ENCODE measurements around the gene TYW1B.
"Not testable (repeated sequence)": the region's sequence is repeated elsewhere in the genome, so short reads cannot be mapped to it uniquely, and the experiment has no call there.

TYW1B gene

DNA sequence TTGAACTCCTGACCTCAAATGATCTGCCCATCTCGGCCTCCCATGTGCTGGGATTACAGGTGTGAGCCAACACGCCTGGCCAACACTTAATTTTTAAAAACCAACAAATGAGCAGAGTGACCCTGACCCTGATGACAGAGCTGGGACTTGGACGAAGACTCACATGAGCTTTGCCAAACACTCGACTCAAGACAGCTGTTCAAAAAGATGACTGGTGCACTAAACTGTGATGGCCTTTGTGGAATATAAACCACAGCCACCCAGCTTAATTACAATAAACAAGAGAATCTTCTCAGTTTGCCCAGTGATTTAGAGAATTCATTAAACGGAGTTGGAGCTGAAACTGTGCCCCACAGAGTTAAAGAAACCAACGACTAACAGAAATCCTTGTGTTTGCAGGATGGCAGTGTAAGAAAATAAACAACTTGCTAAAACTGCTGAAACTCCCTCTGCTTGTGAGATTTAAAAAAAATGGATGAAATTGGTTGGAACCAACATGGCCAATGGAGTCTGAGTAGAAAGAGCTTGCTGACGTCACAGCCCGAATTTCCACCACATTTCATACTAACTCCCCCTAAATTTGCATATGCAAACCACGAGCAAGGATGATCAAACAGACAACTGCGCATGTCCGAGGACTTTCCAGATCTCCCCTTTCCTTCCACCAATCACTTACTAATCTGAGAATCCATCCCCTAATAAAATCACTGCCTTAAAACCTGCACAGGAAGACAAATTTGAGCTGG lies 209.4 kb downstream of the TYW1B start:
- not testable (repeated sequence) for DNase-seq

DNA sequence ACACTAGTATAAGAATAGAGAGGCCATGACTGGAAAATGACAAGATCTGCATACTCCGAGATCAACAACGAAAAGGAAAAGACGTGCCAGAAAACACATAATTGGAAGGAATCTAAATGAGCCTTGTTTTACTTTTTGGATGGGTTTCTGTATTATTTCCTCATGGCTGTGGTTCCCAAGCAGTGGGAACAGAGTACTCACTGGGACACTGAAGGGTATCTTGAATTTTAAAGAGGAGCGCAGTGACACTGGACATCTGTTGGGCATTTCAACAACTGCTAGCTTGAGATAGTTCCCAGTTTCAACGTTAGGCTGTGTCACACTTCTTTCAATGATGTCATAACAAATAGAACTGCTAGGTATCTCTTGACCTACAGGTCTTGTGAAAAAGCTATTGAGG lies 218.2 kb downstream of the TYW1B start:
- DNase-seq = not testable (repeated sequence)

DNA sequence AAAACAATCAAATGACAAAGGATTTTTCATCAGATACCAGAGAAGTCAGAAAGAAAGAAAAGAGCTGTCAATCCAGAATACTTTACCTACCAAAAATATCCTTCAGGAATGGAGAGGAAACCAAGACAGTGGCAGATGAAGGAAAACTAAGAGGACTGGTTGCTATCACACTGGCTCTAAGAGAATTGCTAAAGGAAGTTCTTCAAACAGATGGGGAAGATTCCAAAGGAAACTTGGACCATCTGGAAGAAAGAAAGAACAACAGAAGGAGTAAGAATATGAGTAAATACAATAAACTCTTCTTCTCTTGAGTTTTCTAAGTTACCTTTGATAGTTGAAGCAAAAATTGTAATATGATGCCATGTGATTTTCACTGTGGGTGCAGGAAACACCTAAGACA lies 220.0 kb downstream of the TYW1B start:
- DNase-seq = not testable (repeated sequence)

DNA sequence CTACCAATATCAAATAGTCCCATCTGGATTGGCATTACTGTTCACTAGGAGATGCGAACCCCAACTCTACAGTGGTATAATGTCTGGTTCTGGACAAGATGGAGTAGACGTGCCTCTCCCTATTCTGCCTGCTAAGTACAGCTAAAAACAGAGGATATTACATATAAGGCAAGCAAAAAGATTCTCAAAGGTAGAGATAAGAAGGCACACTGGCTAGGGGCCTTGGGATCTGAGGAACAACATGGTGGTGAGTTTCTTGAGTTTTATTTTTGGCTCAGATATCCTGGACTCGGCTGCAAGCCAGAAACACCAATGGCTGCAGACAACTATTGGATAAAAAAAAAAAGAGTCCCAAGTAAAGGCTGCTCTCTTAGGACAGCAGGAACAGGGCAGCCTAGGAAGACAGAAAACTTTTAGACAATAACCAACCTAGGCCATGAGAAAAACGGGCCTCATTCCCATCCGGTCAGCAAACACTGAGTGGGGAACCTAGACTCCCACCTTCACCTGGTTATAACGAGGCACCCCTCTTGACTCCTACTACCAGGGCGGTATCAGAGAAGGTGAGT lies 222.1 kb downstream of the TYW1B start:
- DNase-seq = not testable (repeated sequence)

DNA sequence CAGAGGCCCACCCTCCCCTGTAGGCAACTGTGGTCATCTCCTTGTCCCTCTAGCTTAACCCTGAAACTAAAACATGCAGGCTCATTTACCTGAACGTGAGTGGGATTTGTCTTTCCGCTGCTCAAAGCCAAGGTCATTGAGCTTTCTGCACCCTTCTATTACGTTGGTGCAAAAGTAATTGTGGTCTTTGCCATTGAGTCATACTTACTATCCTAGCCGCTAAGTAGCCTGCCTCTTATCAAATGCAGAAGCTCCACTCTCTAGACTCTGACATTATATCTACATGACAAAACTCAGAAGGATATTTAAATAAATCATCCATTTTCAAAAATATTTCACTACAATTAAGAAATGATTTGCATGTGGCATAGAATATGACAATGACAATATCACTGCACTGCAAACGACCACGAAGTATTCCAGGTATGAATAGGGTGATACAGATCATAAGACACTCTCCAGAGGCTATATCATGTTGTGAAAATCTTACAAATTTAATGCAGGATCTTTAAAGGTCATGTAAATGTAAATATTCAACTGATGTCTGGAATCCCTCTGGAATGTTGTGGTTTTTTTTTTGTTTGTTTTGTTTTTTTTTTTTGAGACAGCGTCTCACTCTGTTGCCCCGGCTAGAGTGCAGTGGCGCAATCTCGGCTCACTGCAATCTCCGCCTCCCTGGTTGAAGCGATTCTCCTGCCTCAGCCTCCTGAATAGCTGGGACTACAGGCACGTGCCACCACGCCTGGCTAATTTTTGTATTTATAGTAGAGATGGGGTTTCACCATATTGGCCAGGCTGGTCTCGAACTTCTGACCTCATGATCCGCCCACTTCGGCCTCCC lies 223.0 kb downstream of the TYW1B start:
- not testable (repeated sequence) for DNase-seq

DNA sequence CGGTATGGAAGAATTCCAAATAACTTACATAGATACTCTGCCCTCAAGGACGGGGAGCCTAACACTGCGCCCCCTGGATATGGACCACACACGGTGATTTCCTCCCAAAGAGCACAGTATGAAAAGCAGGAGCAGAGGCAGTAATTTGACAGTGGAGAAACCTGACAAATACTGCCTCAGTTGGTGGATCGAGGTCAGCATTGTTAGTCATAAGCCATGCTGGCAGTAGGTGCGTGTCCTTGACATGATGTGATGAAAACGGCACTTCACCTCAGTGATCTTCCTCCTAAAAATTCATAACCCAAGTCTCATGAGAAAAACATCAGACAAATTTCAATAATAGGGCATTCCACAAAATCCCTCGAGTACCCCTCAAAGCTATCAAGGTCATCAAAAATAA lies 224.5 kb downstream of the TYW1B start:
- DNase-seq = not testable (repeated sequence)

DNA sequence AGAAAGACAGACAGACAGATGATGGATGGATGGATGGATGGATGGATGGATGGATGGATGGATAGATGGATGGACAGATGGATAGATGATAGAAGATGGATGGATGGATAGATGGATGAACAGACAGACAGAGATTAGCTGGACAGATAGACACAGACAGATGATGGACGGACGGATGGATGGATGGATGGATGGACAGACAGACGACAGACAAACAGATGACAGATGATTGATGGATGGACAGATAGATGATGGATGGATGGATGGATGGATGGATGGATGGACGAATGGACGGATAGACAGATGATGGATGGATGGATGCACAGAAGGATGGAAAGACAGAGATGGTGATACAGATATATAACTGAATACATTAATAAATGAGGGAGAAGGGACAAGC lies 224.9 kb downstream of the TYW1B start:
- DNase-seq = no peak

DNA sequence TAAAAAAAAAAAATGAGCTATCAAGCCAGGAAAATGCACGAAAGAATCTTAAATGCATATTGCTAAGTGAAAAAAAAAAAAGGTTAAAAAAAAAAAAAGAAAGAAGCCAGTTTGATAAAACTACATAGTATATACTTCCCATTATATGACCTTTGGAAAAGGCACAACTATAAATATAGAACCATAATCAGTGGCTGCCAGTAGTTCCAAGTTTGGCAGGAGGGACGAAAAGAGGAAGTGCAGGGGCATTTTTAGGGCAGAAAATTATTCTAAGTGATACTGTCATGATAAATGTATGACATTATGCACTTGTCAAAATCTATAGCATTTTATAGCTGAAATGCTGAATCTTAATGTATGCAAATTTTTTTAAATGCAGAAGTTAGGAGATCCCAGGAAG lies 226.3 kb downstream of the TYW1B start:
- DNase-seq = not testable (repeated sequence)

DNA sequence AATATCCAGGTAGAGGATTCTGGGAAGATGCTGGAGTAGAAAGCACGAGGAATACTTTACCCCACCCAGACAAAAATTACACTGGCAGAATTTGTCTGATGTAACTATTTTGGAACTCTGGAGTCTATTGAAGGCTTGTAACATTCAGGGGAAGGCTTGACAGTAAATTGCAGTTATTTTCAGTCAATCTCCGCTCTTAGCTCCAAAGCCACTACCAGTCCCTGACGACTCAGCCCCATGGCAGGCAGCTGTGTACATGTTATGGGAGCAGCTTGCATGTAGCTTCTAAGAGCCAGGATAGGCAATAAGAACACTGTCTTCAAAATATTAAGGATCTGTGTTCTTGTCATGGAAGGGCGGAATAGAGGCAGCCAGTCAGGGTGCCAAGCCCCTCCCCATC lies 238.0 kb downstream of the TYW1B start:
- DNase-seq = not testable (repeated sequence)

DNA sequence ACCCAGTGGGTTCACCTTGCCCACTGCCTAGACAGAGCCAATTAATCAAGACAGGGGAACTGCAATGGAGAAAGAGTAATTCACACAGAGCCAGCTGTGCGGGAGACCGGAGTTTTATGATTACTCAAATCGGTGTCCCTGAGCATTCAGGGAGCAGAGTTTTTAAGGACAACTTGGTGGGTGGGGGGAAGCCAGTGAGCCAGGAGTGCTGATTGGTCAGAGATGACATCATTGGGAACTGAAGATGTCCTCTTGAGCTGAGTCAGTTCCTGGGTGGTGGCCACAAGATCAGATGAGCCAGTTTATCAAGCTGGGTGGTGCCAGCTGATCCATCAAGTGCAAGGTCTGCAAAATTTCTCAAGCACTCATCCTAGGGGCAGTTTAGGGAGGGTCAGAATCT lies 240.7 kb downstream of the TYW1B start:
- not testable (repeated sequence) for DNase-seq

DNA sequence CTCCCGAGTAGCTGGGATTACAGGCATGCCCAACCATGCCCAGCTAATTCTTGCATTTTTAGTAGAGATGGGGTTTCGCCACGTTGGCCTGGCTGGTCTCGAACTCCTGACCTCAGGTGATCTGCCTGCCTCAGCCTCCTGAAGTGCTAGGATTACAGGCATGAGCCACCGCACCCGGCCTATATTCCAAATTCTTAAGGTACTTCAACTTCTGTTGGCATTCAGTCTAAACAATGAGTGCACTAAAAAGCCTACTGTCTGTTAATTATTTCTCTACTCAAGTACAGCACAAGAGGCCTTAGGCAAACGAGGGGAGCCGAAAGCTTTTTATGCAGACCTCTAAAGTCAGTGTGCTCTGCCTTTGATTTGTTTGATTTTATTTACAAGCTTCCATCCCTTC lies 243.4 kb downstream of the TYW1B start:
- not testable (repeated sequence) for DNase-seq

DNA sequence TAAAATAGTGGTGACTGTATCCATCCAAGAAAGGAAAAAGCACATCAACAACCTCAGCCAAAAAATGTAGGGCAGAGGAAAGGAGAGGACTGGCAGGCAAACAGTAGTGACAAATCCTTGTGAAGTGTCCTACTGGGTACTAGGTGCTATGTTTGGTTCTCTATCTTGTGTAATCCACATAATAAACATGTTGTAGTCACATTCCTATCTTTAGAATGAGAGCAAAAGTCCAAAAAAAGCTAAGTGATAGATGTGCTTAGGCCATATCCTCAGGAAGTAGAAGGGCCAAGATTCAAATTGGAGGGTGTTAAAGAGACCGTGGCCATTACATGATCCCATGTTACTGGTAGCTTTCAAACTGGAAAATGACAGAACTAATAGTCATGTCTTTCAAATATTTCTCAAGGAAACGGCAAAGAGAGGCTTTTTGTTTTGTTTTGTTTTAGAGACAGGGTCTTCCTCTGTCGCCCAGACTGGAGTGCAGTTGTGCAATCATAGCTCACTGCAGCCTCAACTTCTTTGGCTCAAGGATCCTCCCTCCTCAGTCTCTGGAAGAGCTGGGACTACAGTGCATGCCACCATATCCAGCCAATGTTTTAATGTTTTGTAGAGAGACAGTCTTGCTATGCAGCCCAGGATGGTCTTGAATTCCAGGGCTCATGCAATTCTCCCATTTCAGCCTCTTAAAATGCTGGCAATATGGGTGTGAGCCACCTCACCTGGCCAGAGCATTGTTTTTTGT lies 244.2 kb downstream of the TYW1B start:
- DNase-seq = not testable (repeated sequence)

DNA sequence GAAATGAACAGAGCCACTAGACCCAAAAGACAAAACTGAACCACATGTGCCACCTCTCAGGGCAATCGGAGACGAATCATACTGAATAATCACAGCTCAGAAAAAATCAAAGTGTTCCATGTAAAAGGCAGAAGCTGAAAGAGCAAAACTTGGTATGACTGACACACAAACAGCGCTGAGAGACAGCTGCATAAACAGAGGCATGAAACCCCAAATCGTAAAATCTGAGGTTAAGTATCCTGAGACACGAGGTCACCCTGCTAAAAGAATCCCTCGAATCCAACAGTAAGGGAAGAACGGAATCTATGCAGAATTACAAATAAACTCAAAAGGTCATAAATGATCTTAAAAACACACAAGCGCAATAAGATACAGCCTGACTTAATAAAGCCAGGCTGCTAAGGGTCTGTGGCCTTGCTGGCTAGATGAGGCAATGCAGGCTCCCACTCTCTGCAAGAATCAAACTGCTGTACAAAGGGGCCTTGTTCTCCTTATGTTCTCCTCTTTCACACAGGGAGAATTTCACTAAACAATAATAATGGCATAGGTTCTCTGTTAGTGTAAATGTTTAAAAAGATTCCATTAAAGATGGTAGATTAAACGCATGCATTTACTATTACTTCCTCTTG lies 247.7 kb downstream of the TYW1B start:
- DNase-seq = not testable (repeated sequence)

DNA sequence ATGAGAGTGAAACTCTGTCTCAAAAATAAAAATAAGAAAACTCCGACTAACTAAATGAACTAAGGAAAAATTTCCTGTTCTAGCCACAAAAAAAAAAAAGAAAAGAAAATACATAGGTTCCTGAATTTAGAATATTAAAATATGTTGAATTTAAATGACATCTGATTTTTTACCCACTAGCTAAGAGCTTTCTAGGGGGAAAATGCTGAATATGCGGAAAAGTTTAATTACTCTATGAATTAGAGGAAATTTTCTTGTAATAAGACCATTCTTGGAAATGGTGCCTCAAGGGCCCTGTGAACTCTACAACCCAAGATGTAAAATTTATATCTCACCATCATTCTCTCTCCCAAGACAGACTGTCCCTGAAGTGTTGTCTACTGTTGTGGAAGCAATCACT lies 250.9 kb downstream of the TYW1B start:
- no peak for DNase-seq

DNA sequence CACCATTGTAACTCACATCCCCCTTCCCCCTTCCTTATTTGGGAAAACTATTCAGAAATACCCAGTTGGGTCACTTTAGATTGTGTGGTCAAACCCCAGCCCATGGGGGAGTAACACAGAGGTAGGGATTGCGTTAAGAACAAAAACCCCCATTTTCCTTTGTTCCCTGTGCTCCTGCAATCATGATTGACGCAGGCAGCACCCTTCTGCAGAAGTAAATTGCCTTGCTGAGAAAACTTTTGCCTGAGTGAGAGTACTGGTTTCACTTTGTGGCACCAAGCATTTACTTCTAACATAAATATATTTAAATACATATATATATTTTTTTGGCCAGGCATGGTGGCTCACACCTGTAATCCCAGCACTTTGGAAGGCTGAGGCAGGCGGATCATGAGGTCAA lies 266.0 kb downstream of the TYW1B start:
- not testable (repeated sequence) for DNase-seq

DNA sequence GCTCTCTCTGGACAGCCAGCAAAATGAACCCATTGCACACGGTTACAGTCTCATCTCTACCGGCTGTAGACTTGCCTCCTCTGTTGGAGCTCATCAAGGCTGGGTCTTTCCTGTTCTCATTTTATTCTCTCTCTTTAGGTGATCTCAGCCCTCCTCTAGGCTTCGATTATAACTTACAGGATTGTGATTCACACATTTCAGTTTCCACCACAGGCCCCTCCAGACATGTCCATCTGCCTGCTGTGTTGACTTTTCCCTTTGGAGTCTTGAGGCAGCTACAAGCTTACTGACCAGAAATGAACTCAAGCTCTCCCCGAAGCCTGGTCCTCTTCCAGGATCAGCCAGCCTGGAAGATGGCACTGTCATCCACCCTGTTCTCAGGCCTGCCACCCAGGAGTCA lies 268.5 kb downstream of the TYW1B start:
- DNase-seq = not testable (repeated sequence)

DNA sequence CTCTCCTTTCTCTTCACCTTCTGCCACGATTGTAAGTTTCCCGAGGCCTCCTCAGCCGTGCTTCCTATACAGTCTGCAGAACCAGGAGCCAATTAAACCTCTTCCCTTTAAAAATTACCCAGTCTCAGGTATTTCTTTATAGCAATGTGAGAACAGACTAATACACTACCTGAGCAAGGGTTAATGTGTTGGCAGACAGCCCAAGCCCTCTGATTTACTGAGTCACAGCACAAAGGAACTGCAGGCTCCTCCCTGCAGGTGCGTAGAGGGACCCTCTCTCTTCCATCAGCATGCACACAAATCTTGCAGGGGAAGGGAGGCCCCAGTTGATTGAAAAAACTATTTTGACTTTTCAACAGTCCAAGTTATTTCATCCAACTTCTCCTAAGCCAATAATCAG lies 271.3 kb downstream of the TYW1B start:
- DNase-seq = not testable (repeated sequence)

DNA sequence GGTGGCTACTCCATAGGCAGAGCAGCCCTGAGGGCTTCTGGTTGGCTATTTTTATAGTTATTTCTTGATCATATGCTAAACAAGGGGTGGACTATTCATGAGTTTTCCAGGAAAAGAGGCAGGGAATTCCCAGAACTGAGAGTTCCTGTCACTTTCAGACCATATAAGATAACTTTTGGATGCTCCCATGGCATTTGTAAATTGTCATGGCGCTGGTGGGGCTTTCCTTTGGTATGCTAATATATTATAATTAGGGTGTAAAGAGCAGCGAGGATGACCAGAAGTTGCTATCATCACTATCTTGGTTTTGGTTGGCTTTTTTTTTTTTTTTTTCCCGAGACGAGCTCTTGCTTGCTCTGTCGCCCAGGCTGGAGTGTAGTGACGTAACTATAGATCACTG lies 272.8 kb downstream of the TYW1B start:
- DNase-seq = not testable (repeated sequence)

DNA sequence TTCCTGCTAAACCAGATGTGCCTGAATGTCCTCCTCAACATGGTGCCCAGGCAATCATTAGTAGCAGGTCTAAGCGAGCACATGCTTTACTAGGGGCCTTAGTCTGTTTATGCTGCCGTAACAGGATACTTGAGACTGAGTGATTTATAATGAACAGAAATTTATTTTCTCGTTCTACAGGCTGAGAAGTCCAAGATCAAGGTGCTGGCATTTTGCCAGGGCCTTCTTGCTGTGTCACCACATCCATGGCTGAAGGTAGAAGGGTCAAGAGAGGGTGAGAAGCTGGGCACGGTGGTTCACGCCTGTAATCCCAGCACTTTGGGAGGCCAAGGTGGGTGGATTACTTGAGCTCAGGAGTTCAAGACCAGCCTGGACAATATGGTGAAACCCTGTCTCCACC lies 273.6 kb downstream of the TYW1B start:
- DNase-seq = not testable (repeated sequence)

DNA sequence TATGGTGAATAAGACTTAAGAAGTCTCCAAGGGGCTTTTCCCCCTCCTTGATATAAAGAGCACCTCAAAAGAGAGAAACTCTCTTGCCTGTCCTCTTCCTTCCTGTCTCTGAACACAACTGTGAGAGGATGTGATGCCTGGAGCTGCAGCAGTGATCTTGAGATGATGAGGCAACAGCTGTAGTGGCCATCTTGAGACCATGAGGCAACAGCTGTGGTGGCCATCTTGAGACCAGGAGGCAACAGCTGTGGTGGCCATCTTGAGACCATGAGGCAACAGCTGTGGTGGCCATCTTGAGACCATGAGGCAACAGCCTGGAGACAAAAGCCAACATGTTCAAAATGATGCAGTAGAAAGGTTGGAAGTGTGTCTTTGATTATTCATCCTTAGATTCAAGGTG lies 277.5 kb downstream of the TYW1B start:
- not testable (repeated sequence) for DNase-seq

DNA sequence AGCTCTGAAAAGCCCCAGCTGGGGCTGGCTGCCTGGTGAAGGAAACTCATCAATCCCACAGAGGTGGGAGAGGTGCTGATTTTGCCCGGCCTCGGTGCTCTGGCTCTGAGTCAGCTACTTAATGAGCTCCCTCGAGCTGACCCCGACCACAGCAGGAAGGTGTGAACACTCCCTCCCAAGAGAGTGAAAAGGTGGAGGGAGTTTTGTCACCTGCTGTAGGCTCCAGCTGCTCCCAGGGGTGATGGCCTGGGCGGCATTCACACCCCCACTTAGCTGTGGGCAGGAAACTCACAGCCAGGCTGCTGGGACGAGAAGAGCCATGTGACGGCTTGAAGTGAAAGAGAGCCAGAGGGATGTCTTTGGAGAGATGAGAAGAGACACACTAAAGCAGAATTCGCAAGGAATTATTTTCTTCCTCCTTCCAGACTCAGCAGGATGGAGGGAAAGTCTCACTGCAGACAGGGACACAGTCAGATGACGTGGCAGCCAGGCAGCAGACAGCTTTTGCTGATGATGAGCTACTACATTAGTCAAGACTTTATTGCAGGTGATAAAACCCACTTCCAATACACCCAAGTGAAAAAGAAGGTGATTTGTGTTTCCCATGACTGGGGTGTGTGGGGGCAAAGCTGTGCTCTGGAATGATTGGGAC lies 281.3 kb downstream of the TYW1B start:
- DNase-seq = not testable (repeated sequence)

DNA sequence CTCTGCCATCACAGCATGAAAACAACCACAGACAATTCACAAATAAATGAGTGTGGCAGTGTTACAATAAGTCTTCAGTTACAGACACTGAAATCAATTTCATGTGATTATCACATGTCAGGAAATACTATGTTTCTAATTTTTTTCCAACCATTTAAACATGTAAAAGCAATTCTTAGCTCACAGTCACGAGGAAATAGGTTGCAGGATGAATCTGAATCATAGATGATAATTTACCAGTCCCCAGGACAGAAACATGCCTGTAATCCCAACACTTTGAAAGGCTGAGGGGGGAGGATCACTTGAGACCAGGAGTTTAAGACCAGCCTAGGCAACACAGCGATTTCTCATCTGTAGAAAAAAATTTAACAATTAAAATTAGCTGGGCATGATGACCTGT lies 283.5 kb downstream of the TYW1B start:
- not testable (repeated sequence) for DNase-seq
